ENCODE measurements around the gene FAHD1.

FAHD1 gene

DNA sequence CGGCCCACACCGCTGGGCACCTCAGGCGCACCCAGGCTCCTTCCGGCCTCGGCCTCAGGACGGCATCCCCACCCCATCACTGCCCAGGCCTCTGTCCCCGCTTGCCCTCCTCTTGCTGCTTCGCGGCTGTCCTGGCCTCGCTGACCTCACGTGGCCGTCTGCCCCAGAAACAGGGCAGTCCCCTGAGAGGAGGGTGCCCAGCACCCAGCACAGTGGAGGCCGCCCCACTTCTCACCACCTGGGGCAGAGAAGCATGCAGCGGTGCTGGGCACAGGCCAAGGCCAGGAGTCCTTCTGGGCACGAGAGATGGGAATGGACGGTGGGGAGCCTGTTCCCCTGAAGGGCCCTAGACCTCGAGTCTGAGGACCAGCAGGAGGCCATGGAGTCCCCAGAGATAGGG is 9.3 kb upstream of the FAHD1 start:
- in situ Hi-C loops (cut with HindIII; ENCODE audit: low sequenced_read_pairs), result no loop called here
- TF ChIP-seq CTCF (IDR thresholded peaks at IDR 0.05; ENCODE audit: low read depth, low read length), result no peak

DNA sequence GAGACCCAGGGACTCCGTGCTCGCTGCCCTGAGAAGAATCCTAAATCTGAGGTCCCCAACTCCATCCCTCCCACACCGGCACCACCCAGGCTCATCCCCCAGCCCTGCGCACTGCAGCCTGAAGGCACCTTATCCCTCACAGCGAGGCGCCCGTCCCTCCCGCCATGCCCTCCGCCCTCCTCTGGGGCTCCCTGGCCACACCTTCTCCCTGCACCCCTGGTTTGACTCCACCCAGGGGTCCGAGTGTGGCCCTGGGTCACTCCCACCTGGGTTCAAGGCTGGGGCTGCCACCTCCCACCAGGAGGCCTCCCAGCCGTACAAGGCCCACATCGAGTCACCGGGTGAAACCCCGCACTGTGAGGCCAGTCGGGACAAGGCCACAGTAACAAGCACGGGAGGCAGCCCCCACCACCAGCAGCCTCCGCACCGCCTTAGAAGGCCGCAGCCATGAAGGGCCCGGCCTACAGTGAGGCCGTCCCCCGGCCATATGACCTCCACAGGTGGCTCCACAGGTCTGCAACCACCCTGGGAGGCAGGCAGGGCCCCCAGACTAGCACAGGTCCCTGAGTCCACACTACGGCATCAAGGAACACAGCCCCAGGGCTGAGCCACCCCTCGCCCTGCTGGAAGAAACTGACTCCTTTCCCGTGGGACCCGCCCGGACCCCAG is 8.7 kb upstream of the FAHD1 start:
- DNase-seq (ENCODE audit: low read depth, low spot score), result no peak
- in situ Hi-C loops (cut with HindIII; ENCODE audit: low sequenced_read_pairs), result no loop called here
- H3K4me3 ChIP-seq (ENCODE audit: low read depth, low read length), result no peak overlapping the region
- TF ChIP-seq CTCF (IDR thresholded peaks at IDR 0.05; ENCODE audit: low read depth, low read length), result no peak

More for the DNA sequence above, 9.3 kb upstream of the FAHD1 start:
- DNase-seq (ENCODE audit: low read depth, low spot score), result no peak
- H3K4me3 ChIP-seq (ENCODE audit: low read depth, low read length), result no peak overlapping the region

DNA sequence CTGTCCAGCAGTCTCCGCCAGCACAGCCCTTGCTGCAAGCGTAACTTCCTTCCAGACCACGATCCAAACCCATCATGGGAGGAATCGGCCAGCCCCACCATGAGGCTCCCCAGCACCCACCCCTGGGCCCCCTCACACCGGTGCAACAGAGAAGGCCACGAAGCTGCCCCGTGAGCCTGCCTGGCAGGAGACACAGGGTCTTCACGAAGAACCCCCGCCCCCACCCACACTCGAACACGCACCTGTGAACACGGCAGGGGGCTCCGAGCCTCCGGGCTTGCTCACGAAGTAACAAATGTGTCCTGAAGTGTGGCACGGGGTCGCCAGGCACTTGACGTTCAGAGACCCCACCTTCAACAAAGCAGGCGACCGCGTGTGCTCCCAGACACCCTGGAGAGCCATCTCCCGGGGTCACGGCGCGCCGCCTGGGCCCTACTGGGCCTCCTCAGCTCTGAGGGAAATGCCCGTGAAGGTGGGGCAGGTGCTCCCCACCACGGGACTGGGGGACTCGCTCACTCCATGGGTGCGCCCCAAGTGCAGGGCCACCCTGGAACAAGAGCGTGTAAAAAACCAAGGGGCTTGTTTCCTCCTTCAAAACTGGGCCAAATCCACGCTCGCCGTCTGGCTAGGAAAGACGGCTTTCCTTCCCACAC is 8.0 kb upstream of the FAHD1 start:
- TF ChIP-seq CTCF (IDR thresholded peaks at IDR 0.05; ENCODE audit: low read depth, low read length), result no peak
- DNase-seq (ENCODE audit: low read depth, low spot score), result no peak
- in situ Hi-C loops (cut with HindIII; ENCODE audit: low sequenced_read_pairs), result no loop called here
- H3K4me3 ChIP-seq (ENCODE audit: low read depth, low read length), result no peak overlapping the region

DNA sequence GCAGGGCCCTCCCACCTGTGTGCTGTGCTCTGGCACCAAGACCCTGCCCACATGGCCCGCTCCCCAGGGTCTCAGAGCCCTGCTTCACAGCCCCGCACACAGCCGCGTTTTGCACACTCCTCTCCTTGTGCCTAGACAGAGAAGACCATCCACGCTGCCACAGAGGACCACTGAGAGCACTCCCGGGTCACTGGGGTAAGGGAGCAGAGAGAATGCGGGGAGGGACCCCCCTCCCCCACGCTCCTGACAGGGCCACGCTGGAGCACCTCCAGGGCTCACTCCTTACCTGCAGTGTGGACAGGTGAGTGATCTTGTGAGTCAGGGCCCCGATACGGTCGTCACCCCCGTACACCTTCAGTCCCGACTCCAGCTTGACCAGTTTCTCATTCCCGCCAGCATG is 7.4 kb upstream of the FAHD1 start:
- in situ Hi-C loops (cut with HindIII; ENCODE audit: low sequenced_read_pairs), result no loop called here
- TF ChIP-seq CTCF (IDR thresholded peaks at IDR 0.05; ENCODE audit: low read depth, low read length), result no peak
- no peak for DNase-seq (ENCODE audit: low read depth, low spot score)
- H3K4me3 ChIP-seq (ENCODE audit: low read depth, low read length), result no peak overlapping the region

DNA sequence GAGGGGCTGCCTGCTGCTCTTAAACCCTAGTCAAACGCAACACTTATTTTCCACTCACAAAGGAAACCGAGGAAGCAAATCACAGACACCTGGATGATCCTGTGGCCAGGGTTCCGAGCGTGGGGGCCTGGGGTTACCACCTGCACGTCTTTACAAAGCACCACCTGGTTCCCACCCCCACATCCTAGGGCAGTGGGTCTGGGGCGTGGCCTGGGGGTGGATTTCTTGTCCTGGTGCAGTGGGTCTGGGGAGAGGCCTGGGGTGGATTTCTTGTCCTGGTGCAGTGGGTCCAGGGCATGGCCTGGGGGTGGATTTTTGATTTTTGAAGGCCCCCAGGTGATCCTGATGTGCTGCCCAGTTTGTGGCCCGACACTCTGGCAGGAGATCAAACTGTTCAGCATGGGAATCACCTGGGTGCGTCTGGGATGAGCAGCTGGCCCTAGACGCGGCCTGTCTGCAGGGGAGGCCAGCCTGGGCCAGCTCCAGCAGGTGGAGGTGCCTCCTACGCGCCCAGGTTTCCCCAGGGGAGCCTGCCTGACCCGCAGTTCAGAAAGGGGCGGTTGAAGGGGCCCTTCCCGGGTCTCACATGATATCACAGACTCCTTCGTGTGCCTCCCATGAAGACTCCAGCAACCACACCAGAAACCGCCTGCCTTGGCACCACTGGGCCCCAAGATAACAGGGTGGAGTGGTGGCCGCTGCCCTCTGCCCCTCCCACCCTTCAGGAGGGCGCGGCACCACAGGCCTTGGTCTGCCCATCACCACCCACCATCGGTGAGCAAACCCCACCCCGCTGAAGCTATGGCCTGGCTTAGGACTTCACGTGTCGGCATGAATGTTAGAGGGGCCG is 6.7 kb upstream of the FAHD1 start:
- DNase-seq (ENCODE audit: low read depth, low spot score), result no peak
- in situ Hi-C loops (cut with HindIII; ENCODE audit: low sequenced_read_pairs), result no loop called here
- no peak overlapping the region for H3K4me3 ChIP-seq (ENCODE audit: low read depth, low read length)
- no peak for TF ChIP-seq CTCF (IDR thresholded peaks at IDR 0.05; ENCODE audit: low read depth, low read length)

GRCh38 chr16:1820946-1821290 is 6.1 kb upstream of the FAHD1 start:
- no peak for TF ChIP-seq CTCF (IDR thresholded peaks at IDR 0.05; ENCODE audit: low read depth, low read length)
- in situ Hi-C loops (cut with HindIII; ENCODE audit: low sequenced_read_pairs), result no loop called here
- H3K4me3 ChIP-seq (ENCODE audit: low read depth, low read length), result no peak overlapping the region
- DNase-seq (ENCODE audit: low read depth, low spot score), result no peak
